CD4-positive, alpha-beta T cell (primary cell): ENCODE data around the gene FBN2. TPM values are rescaled to one million over a fixed set of nuclear protein-coding genes. Genes with fewer than 3 reads are reported as not detected.

Source experiments
- ATAC-seq: fragments of 200-7000 bp; cut with Tn5 transposase; one replicate; pipeline ENCODE4 v1.10.0; 2022; ENCODE audit warnings: mild to moderate bottlenecking; ENCODE audit not compliant: poor library complexity
- CTCF ChIA-PET: fragments of 350-600 bp; sonication (Branson Sonifier 250); formaldehyde crosslinking; loops from one replicate; lab custom pipeline; 2021; ENCODE audit warnings: antibody characterized with exemption, inconsistent platforms; lab: Charles Lee
- POLR2A ChIA-PET: fragments of 350-600 bp; sonication (Branson Sonifier 250); formaldehyde crosslinking; loops from one replicate; lab custom pipeline; 2021; ENCODE audit warnings: antibody characterized with exemption, inconsistent platforms; lab: Charles Lee
- DNase-seq, 14 experiments: peaks; one replicate each; pipeline ENCODE4 v3.0.0-alpha.2; 2013 to 2020; ENCODE audit warnings: mixed read lengths in 2 of 14
- H3K27ac ChIP-seq, 2 donors: one replicate each; pipeline versions ENCODE4 v1.5.1 to v1.7.0; 2013; ENCODE audit warnings: low read length in 2 of 2, low read depth in 1 of 2, mild to moderate bottlenecking in 1 of 2
- H3K27me3 ChIP-seq, 2 experiments: 1 replicate in 1 of 2; 2 replicates in 1 of 2; pipeline versions ENCODE4 v1.6.1 to v1.7.0; 2013; ENCODE audit warnings: low read length in 2 of 2, control low read depth in 1 of 2, mild to moderate bottlenecking in 1 of 2, moderate library complexity in 1 of 2; ENCODE audit not compliant: insufficient read depth in 2 of 2, control insufficient read depth in 1 of 2
- H3K36me3 ChIP-seq: one replicate; pipeline ENCODE4 v1.6.1; 2013; ENCODE audit warnings: low read length, control low read depth; ENCODE audit not compliant: insufficient read depth
- H3K4me1 ChIP-seq: one replicate; pipeline ENCODE4 v1.6.1; 2013; ENCODE audit warnings: low read length, control low read depth; ENCODE audit not compliant: insufficient read depth
- H3K4me3 ChIP-seq: one replicate; pipeline ENCODE4 v1.5.1; 2013; ENCODE audit warnings: mild to moderate bottlenecking, low read length, moderate library complexity
- H3K9me3 ChIP-seq, 2 experiments: 1 replicate in 1 of 2; 2 replicates in 1 of 2; pipeline versions ENCODE4 v1.6.1 to v1.7.0; 2013; ENCODE audit warnings: low read length in 2 of 2, mild to moderate bottlenecking in 2 of 2, control low read depth in 1 of 2, moderate library complexity in 1 of 2; ENCODE audit not compliant: control insufficient read depth in 1 of 2, insufficient read depth in 1 of 2
- H3K27ac Mint-ChIP-seq: one replicate; pipeline ENCODE4 v1.8.0; 2020; ENCODE audit warnings: mixed read lengths
- H3K27me3 Mint-ChIP-seq: one replicate; pipeline ENCODE4 v1.8.0; 2021; ENCODE audit warnings: mixed read lengths
- H3K36me3 Mint-ChIP-seq: one replicate; pipeline ENCODE4 v1.8.0; 2021; ENCODE audit warnings: low read depth, mixed read lengths
- H3K4me1 Mint-ChIP-seq: one replicate; pipeline ENCODE4 v1.8.0; 2021; ENCODE audit warnings: low read depth, mixed read lengths
- H3K4me3 Mint-ChIP-seq: one replicate; pipeline ENCODE4 v1.8.0; 2020; ENCODE audit warnings: mild to moderate bottlenecking, mixed read lengths
- H3K9me3 Mint-ChIP-seq: one replicate; pipeline ENCODE4 v1.8.0; 2020; ENCODE audit warnings: mixed read lengths
- intact Hi-C, 2 experiments: fragments of 100-400 bp; cut with DNase I in 1 of 2; cut with micrococcal nuclease in 1 of 2; formaldehyde crosslinking; loops; one replicate each; pipeline versions ENCODE4 v1.15.1 to v1.9.0; 2023 to 2025; cut with DNase I, micrococcal nuclease
- total RNA-seq, 174 experiments: library from RNA in 2 of 174; stranded (reverse) in 2 of 174; gene quantifications; one replicate each; pipeline ENCODE4 v1.2.3 and lab custom pipeline; 2021 to 2026
- TF ChIP-seq, protein P1 (sequence below): fragments of 200-600 bp; IDR thresholded peaks from one replicate; pipeline ENCODE4 v1.8.0; 2022; ENCODE audit warnings: antibody characterized with exemption, mild to moderate bottlenecking

Gene FBN2
- total RNA-seq, 2 experiments from 2014 or later: 0.06 TPM; not detected in 1

GRCh38 chr5:128536254-128537220 lies 1.5 kb downstream of the FBN2 start:
- no peaks in the 10 kb centered on the region for H3K36me3 ChIP-seq
- peaks cover 4 to 31% of the 10 kb centered on the region in 2 experiments for H3K9me3 ChIP-seq
- H3K27me3 ChIP-seq: peaks cover 30 to 42% of the 10 kb centered on the region in 2 experiments
- peak in 1 of 14 experiments; percentile 3 for DNase-seq
- H3K36me3 Mint-ChIP-seq: no peaks in the 10 kb centered on the region
- intact Hi-C loops: no loop called here
- TF ChIP-seq, protein P1, sequence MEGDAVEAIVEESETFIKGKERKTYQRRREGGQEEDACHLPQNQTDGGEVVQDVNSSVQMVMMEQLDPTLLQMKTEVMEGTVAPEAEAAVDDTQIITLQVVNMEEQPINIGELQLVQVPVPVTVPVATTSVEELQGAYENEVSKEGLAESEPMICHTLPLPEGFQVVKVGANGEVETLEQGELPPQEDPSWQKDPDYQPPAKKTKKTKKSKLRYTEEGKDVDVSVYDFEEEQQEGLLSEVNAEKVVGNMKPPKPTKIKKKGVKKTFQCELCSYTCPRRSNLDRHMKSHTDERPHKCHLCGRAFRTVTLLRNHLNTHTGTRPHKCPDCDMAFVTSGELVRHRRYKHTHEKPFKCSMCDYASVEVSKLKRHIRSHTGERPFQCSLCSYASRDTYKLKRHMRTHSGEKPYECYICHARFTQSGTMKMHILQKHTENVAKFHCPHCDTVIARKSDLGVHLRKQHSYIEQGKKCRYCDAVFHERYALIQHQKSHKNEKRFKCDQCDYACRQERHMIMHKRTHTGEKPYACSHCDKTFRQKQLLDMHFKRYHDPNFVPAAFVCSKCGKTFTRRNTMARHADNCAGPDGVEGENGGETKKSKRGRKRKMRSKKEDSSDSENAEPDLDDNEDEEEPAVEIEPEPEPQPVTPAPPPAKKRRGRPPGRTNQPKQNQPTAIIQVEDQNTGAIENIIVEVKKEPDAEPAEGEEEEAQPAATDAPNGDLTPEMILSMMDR: no peak
- no peak for ATAC-seq
- no peak overlapping the region for H3K27ac ChIP-seq
- H3K4me3 ChIP-seq: peak overlapping the region; percentile 20
- POLR2A ChIA-PET: no interaction called here
- peaks cover 2% of the 10 kb centered on the region for H3K9me3 Mint-ChIP-seq
- CTCF ChIA-PET: no interaction called here
- H3K4me1 Mint-ChIP-seq: no peaks in the 10 kb centered on the region
- H3K4me3 Mint-ChIP-seq: no peak overlapping the region
- no peak overlapping the region for H3K27ac Mint-ChIP-seq
- H3K4me1 ChIP-seq: no peaks in the 10 kb centered on the region
- H3K27me3 Mint-ChIP-seq: peaks cover 51% of the 10 kb centered on the region

DNA sequence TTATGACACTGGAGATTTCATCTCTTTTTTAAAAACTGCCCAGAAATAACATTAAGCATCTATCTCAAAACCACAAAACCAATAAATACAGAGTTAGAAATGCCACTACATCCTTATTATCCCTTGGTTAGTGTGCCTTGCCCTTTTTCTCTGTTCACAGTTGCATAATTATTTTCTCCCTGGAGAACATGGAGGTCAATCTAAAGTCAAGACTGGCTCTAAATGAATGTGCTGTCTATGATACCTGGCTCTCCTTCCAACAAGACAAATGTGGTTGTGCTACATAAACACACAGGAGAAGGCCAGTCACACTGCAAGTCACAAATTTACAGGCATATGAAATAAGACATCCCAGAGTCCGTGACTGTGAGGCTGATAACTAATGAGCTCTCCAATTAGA lies 2.8 kb downstream of the FBN2 start:
- Histone ChIP-seq H3K4me1 (no peaks in the 10 kb centered on the region), H3K27ac (no peak overlapping the region), H3K27me3 (peaks cover 30 to 42% of the 10 kb centered on the region in 2 experiments), H3K36me3 (no peaks in the 10 kb centered on the region), H3K9me3 (peaks cover 4 to 31% of the 10 kb centered on the region in 2 experiments), H3K4me3 (no peak overlapping the region)
- Mint-ChIP-seq H3K36me3 (no peaks in the 10 kb centered on the region), H3K27me3 (peaks cover 50% of the 10 kb centered on the region), H3K27ac (no peak overlapping the region), H3K9me3 (no peaks in the 10 kb centered on the region), H3K4me1 (no peaks in the 10 kb centered on the region), H3K4me3 (no peak overlapping the region)
- CTCF ChIA-PET: no interaction called here
- TF ChIP-seq, protein P1: no peak
- POLR2A ChIA-PET: no interaction called here
- no peak for DNase-seq
- no peak for ATAC-seq
- intact Hi-C loops: no loop called here

GRCh38 chr5:128534726-128535125 lies 3.3 kb downstream of the FBN2 start:
- H3K4me3 ChIP-seq: no peak overlapping the region
- DNase-seq (no peak), ATAC-seq (no peak)
- Mint-ChIP-seq H3K27ac (no peak overlapping the region), H3K27me3 (peaks cover 46% of the 10 kb centered on the region), H3K4me1 (no peaks in the 10 kb centered on the region), H3K36me3 (no peaks in the 10 kb centered on the region), H3K9me3 (no peaks in the 10 kb centered on the region), H3K4me3 (no peak overlapping the region)
- ChIA-PET POLR2A (no interaction called here), CTCF (no interaction called here)
- intact Hi-C loops: no loop called here
- H3K27ac ChIP-seq: no peak overlapping the region
- H3K36me3 ChIP-seq: no peaks in the 10 kb centered on the region
- peaks cover 30 to 42% of the 10 kb centered on the region in 2 experiments for H3K27me3 ChIP-seq
- H3K9me3 ChIP-seq: peaks cover 4 to 31% of the 10 kb centered on the region in 2 experiments
- TF ChIP-seq, protein P1: no peak
- H3K4me1 ChIP-seq: no peaks in the 10 kb centered on the region
